Activated T-cell treated with anti-CD3 and anti-CD28 coated beads, Interleukin-2, amount 50 U/mL, for 4 hours (primary cell): ENCODE measurements around the gene DDAH2. TPM values are rescaled to one million over a fixed set of nuclear protein-coding genes. Genes with fewer than 3 reads are reported as not detected.
A peak's percentile ranks its signal among the peaks of the same experiment; 100 is the strongest.

ENCODE experiments used
- ATAC-seq, 2 donors: fragments of 200-7000 bp; cut with Tn5 transposase; one replicate each; pipeline ENCODE4 v1.10.0; 2021
- DNase-seq: peaks from one replicate; pipeline ENCODE4 v3.0.0-alpha.2; 2020
- H3K27me3 Mint-ChIP-seq: one replicate; pipeline ENCODE4 v1.8.0; 2021; ENCODE audit warnings: low read depth, mixed read lengths
- H3K36me3 Mint-ChIP-seq: one replicate; pipeline ENCODE4 v1.8.0; 2022; ENCODE audit warnings: mixed read lengths; ENCODE audit not compliant: insufficient read depth
- H3K4me1 Mint-ChIP-seq: one replicate; pipeline ENCODE4 v1.8.0; 2021; ENCODE audit warnings: low read depth, mixed read lengths
- H3K4me3 Mint-ChIP-seq: one replicate; pipeline ENCODE4 v1.8.0; 2021; ENCODE audit warnings: mild to moderate bottlenecking, moderate library complexity, mixed read lengths
- H3K9me3 Mint-ChIP-seq: one replicate; pipeline ENCODE4 v1.8.0; 2021; ENCODE audit warnings: mixed read lengths
- total RNA-seq, 3 donors: library from RNA; stranded (reverse); gene quantifications; one replicate each; pipeline ENCODE4 v1.2.1, GENCODE V29; 2021

The DDAH2 gene
- total RNA-seq, 3 donors from 2014 or later: 3.4 to 3.9 (median 3.5) TPM

GRCh38 chr6:31741815-31742214 is 12.7 kb upstream of the DDAH2 start:
- ATAC-seq: no peak
- Mint-ChIP-seq H3K4me1 (peaks cover 45% of the 10 kb centered on the region), H3K4me3 (no peak overlapping the region)

GRCh38 chr6:31740397-31741223 is 11.5 kb upstream of the DDAH2 start:
- Mint-ChIP-seq H3K27me3 (no peaks in the 10 kb centered on the region), H3K4me3 (peak overlapping the region; percentile 95), H3K36me3 (peaks cover 8% of the 10 kb centered on the region), H3K4me1 (peaks cover 52% of the 10 kb centered on the region), H3K9me3 (no peaks in the 10 kb centered on the region)
- DNase-seq (no peak), ATAC-seq (peak in 1 of 2 donors; percentile 0)

More at GRCh38 chr6:31741815-31742214, 12.7 kb upstream of the DDAH2 start:
- Mint-ChIP-seq H3K36me3 (peaks cover 8% of the 10 kb centered on the region), H3K9me3 (no peaks in the 10 kb centered on the region), H3K27me3 (no peaks in the 10 kb centered on the region)
- no peak for DNase-seq

GRCh38 chr6:31739639-31740396 is 10.7 kb upstream of the DDAH2 start, which contains the start of gene MSH5:
Gene MSH5 (plus strand): TSS chr6:31740005. CDS start chr6:31740467, 462 bp downstream.
- Mint-ChIP-seq H3K36me3 (peaks cover 8% of the 10 kb centered on the region), H3K4me1 (peaks cover 54% of the 10 kb centered on the region), H3K4me3 (peak within 1 kb of the TSS; percentile 95), H3K27me3 (no peaks in the 10 kb centered on the region), H3K9me3 (no peaks in the 10 kb centered on the region)
- DNase-seq: peak; percentile 91
- ATAC-seq: peak; percentile 93 to 94

- Mint-ChIP-seq H3K4me3 (peak overlapping the region; percentile 98), H3K36me3 (peaks cover 14% of the 10 kb centered on the region), H3K4me1 (peaks cover 66% of the 10 kb centered on the region), H3K9me3 (no peaks in the 10 kb centered on the region), H3K27me3 (no peaks in the 10 kb centered on the region)
- DNase-seq (peak; percentile 53), ATAC-seq (no peak)
Measured at GRCh38 chr6:31737991-31738979, 9.2 kb upstream of the DDAH2 start.

GRCh38 chr6:31737315-31737990 is 8.4 kb upstream of the DDAH2 start:
- peaks cover 69% of the 10 kb centered on the region for H3K4me1 Mint-ChIP-seq
- DNase-seq (no peak), ATAC-seq (no peak)
- H3K27me3 Mint-ChIP-seq: no peaks in the 10 kb centered on the region
- peaks cover 14% of the 10 kb centered on the region for H3K36me3 Mint-ChIP-seq
- no peaks in the 10 kb centered on the region for H3K9me3 Mint-ChIP-seq
- peak overlapping the region; percentile 98 for H3K4me3 Mint-ChIP-seq

- ATAC-seq: no peak
- Mint-ChIP-seq H3K9me3 (no peaks in the 10 kb centered on the region), H3K27me3 (no peaks in the 10 kb centered on the region), H3K4me3 (peak overlapping the region; percentile 98), H3K4me1 (peaks cover 71% of the 10 kb centered on the region), H3K36me3 (peaks cover 18% of the 10 kb centered on the region)
- no peak for DNase-seq
Measured at GRCh38 chr6:31736768-31737314, 7.7 kb upstream of the DDAH2 start.

- Mint-ChIP-seq H3K4me1 (peaks cover 66% of the 10 kb centered on the region), H3K4me3 (peak within 1 kb of the TSS; percentile 98), H3K27me3 (no peaks in the 10 kb centered on the region), H3K36me3 (peaks cover 17% of the 10 kb centered on the region), H3K9me3 (no peaks in the 10 kb centered on the region)
- peak; percentile 36 to 38 for ATAC-seq
- DNase-seq: peak; percentile 76
Measured at GRCh38 chr6:31736021-31736767, 7.1 kb upstream of the DDAH2 start, which contains the start of gene CLIC1. Gene CLIC1 (minus strand): TSS chr6:31736530. CDS start chr6:31736300, 230 bp downstream.

- ATAC-seq: peak; percentile 3 to 5
- no peaks in the 10 kb centered on the region for H3K9me3 Mint-ChIP-seq
- H3K36me3 Mint-ChIP-seq: peaks cover 17% of the 10 kb centered on the region
- peak; percentile 42 for DNase-seq
- no peaks in the 10 kb centered on the region for H3K27me3 Mint-ChIP-seq
- peaks cover 64% of the 10 kb centered on the region for H3K4me1 Mint-ChIP-seq
- peak overlapping the region; percentile 98 for H3K4me3 Mint-ChIP-seq
Measured at GRCh38 chr6:31734821-31735406, 5.8 kb upstream of the DDAH2 start.

GRCh38 chr6:31734247-31734820 is 5.2 kb upstream of the DDAH2 start:
- Mint-ChIP-seq H3K27me3 (no peaks in the 10 kb centered on the region), H3K9me3 (no peaks in the 10 kb centered on the region), H3K4me1 (peaks cover 60% of the 10 kb centered on the region), H3K36me3 (peaks cover 17% of the 10 kb centered on the region), H3K4me3 (peak overlapping the region; percentile 98)
- DNase-seq (no peak), ATAC-seq (peak; percentile 57 to 58)

GRCh38 chr6:31733734-31734133 is 4.6 kb upstream of the DDAH2 start:
- H3K4me1 Mint-ChIP-seq: peaks cover 61% of the 10 kb centered on the region
- DNase-seq (no peak), ATAC-seq (no peak)
- no peaks in the 10 kb centered on the region for H3K9me3 Mint-ChIP-seq
- H3K36me3 Mint-ChIP-seq: peaks cover 17% of the 10 kb centered on the region
- H3K27me3 Mint-ChIP-seq: no peaks in the 10 kb centered on the region
- H3K4me3 Mint-ChIP-seq: peak overlapping the region; percentile 98

GRCh38 chr6:31732029-31732428 is 2.9 kb upstream of the DDAH2 start:
- H3K9me3 Mint-ChIP-seq: no peaks in the 10 kb centered on the region
- DNase-seq (no peak), ATAC-seq (no peak)
- H3K4me1 Mint-ChIP-seq: peaks cover 58% of the 10 kb centered on the region
- no peaks in the 10 kb centered on the region for H3K27me3 Mint-ChIP-seq
- H3K4me3 Mint-ChIP-seq: no peak overlapping the region
- H3K36me3 Mint-ChIP-seq: peaks cover 17% of the 10 kb centered on the region

- H3K4me3 Mint-ChIP-seq: peak overlapping the region; percentile 94
- peaks cover 20% of the 10 kb centered on the region for H3K36me3 Mint-ChIP-seq
- H3K9me3 Mint-ChIP-seq: no peaks in the 10 kb centered on the region
- ATAC-seq (no peak), DNase-seq (no peak)
- H3K27me3 Mint-ChIP-seq: no peaks in the 10 kb centered on the region
- peaks cover 62% of the 10 kb centered on the region for H3K4me1 Mint-ChIP-seq
Measured at GRCh38 chr6:31730631-31731086, 1.6 kb upstream of the DDAH2 start.
